HepG2 (cell line): ENCODE data around the gene C16orf95. TPM values are rescaled to one million over a fixed set of nuclear protein-coding genes. Genes with fewer than 3 reads are reported as not detected.

Source experiments
- ATAC-seq: fragments of 200-7000 bp; cut with Tn5 transposase; 3 replicates; pipeline ENCODE4 v1.9.1; 2020; ENCODE audit warnings: mild to moderate bottlenecking, moderate library complexity
- BruUV-seq: library from RNA; stranded (reverse); fragments of 400-500 nt; replicated peaks from 2 replicates; lab custom pipeline; 2021; lab: Mats Ljungman, UMichigan
- CTCF ChIA-PET: fragments of 300-600 bp; formaldehyde crosslinking; extraction: SDS; loops from one replicate; lab custom pipeline; 2021; ENCODE audit warnings: low total read pairs, inconsistent platforms, low intra/inter-chr PET ratio; lab: Yijun Ruan, JAX
- POLR2A ChIA-PET: fragments of 350-600 bp; sonication (Branson Sonifier 250); formaldehyde crosslinking; loops from one replicate; lab custom pipeline; 2020; ENCODE audit warnings: antibody characterized with exemption, inconsistent platforms; lab: Yijun Ruan, JAX
- DNase-seq: peaks from one replicate; pipeline ENCODE4 v3.0.0-alpha.2; 2015; ENCODE audit warnings: low spot score
- FAIRE-seq: peaks from 3 replicates; lab custom pipeline; 2011; peaks lifted over from hg19 to GRCh38; lab: Jason Lieb, UNC
- H2AFZ ChIP-seq: one replicate; pipeline ENCODE4 v1.6.1; 2011; ENCODE audit warnings: low read length, inconsistent platforms
- H3K27ac ChIP-seq: fragments of 300-600 bp; 3 replicates; pipeline ENCODE4 v1.8.0; 2011; ENCODE audit warnings: mixed run types, mild to moderate bottlenecking, mixed read lengths, low read length, inconsistent platforms; ENCODE audit not compliant: insufficient read depth; ENCODE audit errors: extremely low read length
- H3K27me3 ChIP-seq, 2 experiments: fragments of 200-600 bp in 1 of 2; 2 replicates in 1 of 2; 3 replicates in 1 of 2; pipeline versions ENCODE4 v1.6.0 to v1.8.0; 2011; ENCODE audit warnings: low read length in 2 of 2, mild to moderate bottlenecking in 2 of 2, moderate library complexity in 2 of 2, inconsistent platforms in 1 of 2; ENCODE audit not compliant: insufficient read depth in 2 of 2, control insufficient read depth in 1 of 2
- H3K36me3 ChIP-seq, 2 experiments: fragments of 200-600 bp in 1 of 2; replicated peaks in 1 of 2; 2 replicates in 1 of 2; 3 replicates in 1 of 2; pipeline versions ENCODE4 v1.5.1 to v1.8.0; 2011; ENCODE audit warnings: low read length in 2 of 2, inconsistent platforms in 1 of 2; ENCODE audit not compliant: insufficient read depth in 2 of 2, control insufficient read depth in 1 of 2
- H3K4me1 ChIP-seq: 2 replicates; pipeline ENCODE4 v1.5.1; 2012; ENCODE audit warnings: low read length, inconsistent platforms; ENCODE audit not compliant: insufficient read depth
- H3K4me2 ChIP-seq: 2 replicates; pipeline ENCODE4 v1.6.0; 2011; ENCODE audit warnings: low read depth, low read length, inconsistent platforms
- H3K4me3 ChIP-seq, 3 experiments: fragments of 200-600 bp in 1 of 3; sonication (generic), shearing (Covaris generic) in 1 of 3; replicated peaks in 1 of 3; 2 replicates each; pipeline ENCODE4 v1.5.1; 2011 to 2016; ENCODE audit warnings: low read length in 3 of 3, inconsistent platforms in 2 of 3, low read depth in 2 of 3, mild to moderate bottlenecking in 2 of 3, control low read depth in 1 of 3, mixed read lengths in 1 of 3; ENCODE audit not compliant: insufficient read depth in 1 of 3
- H3K79me2 ChIP-seq: one replicate; pipeline ENCODE4 v1.6.1; 2011; ENCODE audit warnings: low read length, inconsistent platforms; ENCODE audit not compliant: insufficient read depth
- H3K9ac ChIP-seq: 2 replicates; pipeline ENCODE4 v1.6.0; 2011; ENCODE audit warnings: mild to moderate bottlenecking, low read depth, low read length, inconsistent platforms; ENCODE audit not compliant: insufficient read depth
- H3K9me3 ChIP-seq: 2 replicates; pipeline ENCODE4 v1.5.1; 2012; ENCODE audit warnings: mild to moderate bottlenecking, low read length
- H4K20me1 ChIP-seq: 2 replicates; pipeline ENCODE4 v1.6.0; 2011; ENCODE audit warnings: inconsistent platforms, mild to moderate bottlenecking, low read length, moderate library complexity; ENCODE audit not compliant: insufficient read depth
- AGO2 ChIP-seq: fragments of 200-400 bp; formaldehyde crosslinking; optimal IDR thresholded peaks from 2 replicates; pipeline ENCODE3; 2017; ENCODE audit warnings: mild to moderate bottlenecking, low read depth, low read length, moderate library complexity
- CBX2 ChIP-seq, 2 experiments: fragments of 200-600 bp in 1 of 2; sonication (generic); formaldehyde crosslinking in 1 of 2; IDR thresholded peaks; 2 replicates each; pipeline versions ENCODE4 v1.7.0 to v1.8.1; 2018 to 2022; ENCODE audit warnings: low read depth in 2 of 2, low read length in 1 of 2, mild to moderate bottlenecking in 1 of 2, missing genetic modification reagents in 1 of 2
- DBP ChIP-seq: sonication (generic); formaldehyde crosslinking; IDR thresholded peaks from 2 replicates; pipeline ENCODE4 v1.4.0; 2020; ENCODE audit warnings: missing genetic modification reagents; ENCODE audit errors: not compliant biosample characterization
- LRRFIP1 ChIP-seq: sonication (generic); formaldehyde crosslinking; conservative IDR thresholded peaks from 2 replicates; pipeline ENCODE4 v1.4.0; 2020; ENCODE audit warnings: missing genetic modification reagents
- SIX1 ChIP-seq: sonication (generic); formaldehyde crosslinking; IDR thresholded peaks from 2 replicates; pipeline ENCODE4 v1.4.0; 2020; ENCODE audit warnings: missing genetic modification reagents, borderline replicate concordance
- STAT6 ChIP-seq: sonication (generic); formaldehyde crosslinking; IDR thresholded peaks from 2 replicates; pipeline ENCODE4 v1.4.0; 2020; ENCODE audit warnings: missing genetic modification reagents, mild to moderate bottlenecking, borderline replicate concordance
- ZNF205 ChIP-seq: IDR thresholded peaks from 2 replicates; pipeline ENCODE4 v1.6.1; 2018; ENCODE audit warnings: missing biosample characterization, missing genetic modification reagents
- ZNF292 ChIP-seq: sonication (generic); formaldehyde crosslinking; IDR thresholded peaks from 2 replicates; pipeline ENCODE4 v1.8.1; 2022; ENCODE audit warnings: mild to moderate bottlenecking, low read depth, missing genetic modification reagents, borderline replicate concordance
- ZNF687 ChIP-seq: sonication (generic); formaldehyde crosslinking; IDR thresholded peaks from 2 replicates; pipeline ENCODE4 v1.5.1; 2020; ENCODE audit warnings: mild to moderate bottlenecking, missing genetic modification reagents, moderate library complexity
- WGBS: methylation state at CpG from one replicate; pipeline ENCODE4 v1.1.6; 2017; ENCODE audit warnings: low lambda C conversion rate; 5-methylcytosine and 5-hydroxymethylcytosine counted together
- in situ Hi-C: cut with HindIII; loops from 2 replicates; pipeline ENCODE4 v1.10.0; 2017; ENCODE audit warnings: low pct_unique_long_range_greater_than_20kb; ENCODE audit not compliant: extremely low pct_ligation_motif_present
- intact Hi-C: fragments of 100-400 bp; cut with micrococcal nuclease; formaldehyde crosslinking; loops from one replicate; pipeline ENCODE4 v1.10.0; 2022; ENCODE audit not compliant: unreplicated experiment
- polyA plus RNA-seq, 8 experiments: library from polyadenylated mRNA; depleted of rRNA in 3 of 8; stranded (reverse) in 7 of 8; unstranded in 1 of 8; fragments of >200 nt; fragmentation: Illumina TruSeq in 4 of 8; extraction: Trizol in 4 of 8; gene quantifications; 2 replicates each; pipeline versions ENCODE4 v1.2.1 to v1.2.3, GENCODE V29; 2011 to 2016; ENCODE audit warnings: low read depth in 4 of 8, missing spikeins in 1 of 8, mixed read lengths in 1 of 8; ENCODE audit not compliant: insufficient read depth in 1 of 8
- total RNA-seq, 5 experiments: library from RNA; depleted of rRNA; stranded (reverse); fragments of >200 nt; fragmentation: Illumina TruSeq; extraction: Trizol; gene quantifications; 2 replicates each; pipeline ENCODE4 v1.2.3, GENCODE V29; 2016; ENCODE audit warnings: low read depth in 1 of 5

C16orf95 gene
- total and polyA plus RNA-seq, 2 of the 13 experiments (the other 11 are each of a cell fraction or from before 2014, with no cell fraction given), result 2.8 to 8.6 TPM

GRCh38 chr16:87333581-87334331, 16.6 kb upstream of the C16orf95 start (continued):
- TF ChIP-seq STAT6 (CRISPR knock-in tag) (no peak), AGO2 (peak; percentile 89), LRRFIP1 (CRISPR knock-in tag) (no peak)

- no peak for FAIRE-seq
- DNase-seq, result no peak
- Histone ChIP-seq H3K27me3 (no peaks in the 10 kb centered on the region), H3K4me1 (no peaks in the 10 kb centered on the region), H4K20me1 (peaks cover 85% of the 10 kb centered on the region; the same call in 1 of the 2 replicates), H3K4me3 (no peak overlapping the region), H3K9me3 (no peaks in the 10 kb centered on the region), H3K27ac (no peak overlapping the region), H2AFZ (no peak overlapping the region), H3K79me2 (peaks cover 16% of the 10 kb centered on the region), H3K9ac (no peak overlapping the region), H3K4me2 (no peak overlapping the region), H3K36me3 (peaks cover 74 to 99% of the 10 kb centered on the region in 2 experiments)
- CTCF ChIA-PET, result no interaction called here
- no TSS peak for BruUV-seq
- no peak for ATAC-seq
- POLR2A ChIA-PET, result interaction anchor here (1.1 to 3.4 kb wide), 3 partner anchors 14 to 50 kb away, joined by 3 to 20 read pairs (median 7); partner anchors contain the start of genes C16orf95 and FBXO31
- intact Hi-C loops, result no loop called here
- WGBS, result 89% methylated on average over 11 of the region's 15 CpGs
- in situ Hi-C loops, result no loop called here
- TF ChIP-seq CBX2 (IDR thresholded peaks at IDR 0.05; ENCODE audit: low read depth, low read length) (no peak), CBX2 (CRISPR knock-in tag; IDR thresholded peaks at IDR 0.05; ENCODE audit: low read depth) (no peak), ZNF292 (no peak), AGO2 (peak; percentile 41), DBP (no peak), SIX1 (CRISPR knock-in tag) (no peak), ZNF687 (CRISPR knock-in tag) (0 out of 2 replicates have a peak, but pooled peaks have one; percentile 4), ZNF205 (CRISPR knock-in tag) (no peak)
Measured at GRCh38 chr16:87333101-87333500, 15.9 kb upstream of the C16orf95 start.
